ENCODE results near the gene NAV2.

NAV2 gene

DNA sequence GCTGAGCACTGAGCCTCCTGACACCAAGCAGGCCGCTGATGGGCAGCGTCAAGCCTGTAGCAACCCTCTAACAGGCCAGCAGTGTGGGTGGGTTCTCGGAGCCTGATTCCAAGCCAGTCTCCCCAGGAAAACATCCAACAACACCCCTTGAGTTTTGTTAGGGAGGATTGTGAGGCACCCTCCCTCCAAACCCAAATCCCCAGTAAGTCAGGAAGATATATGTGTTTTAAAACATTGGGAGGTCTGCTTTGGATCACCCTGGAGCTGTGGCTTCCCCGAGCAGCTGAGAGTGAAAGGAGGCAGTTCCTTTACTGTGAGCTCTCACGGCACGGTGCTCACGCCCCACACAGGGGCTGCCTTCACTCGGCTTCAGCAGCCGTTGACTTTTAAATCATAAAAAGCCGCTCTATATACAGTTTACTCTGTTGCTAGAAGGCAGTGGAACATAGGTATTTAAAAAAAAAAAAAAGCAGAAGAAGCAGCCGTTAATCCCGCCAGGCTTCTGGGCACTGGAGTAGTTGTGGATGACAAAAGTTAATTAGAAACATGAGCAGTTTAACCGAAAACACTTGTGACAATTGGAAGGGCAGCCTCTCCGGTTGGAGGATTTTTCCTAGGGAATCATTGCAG lies 218.6 kb downstream of the NAV2 start:
- DNase-seq (ENCODE audit: extremely low read depth, low read depth), result peak; percentile 66
- TF ChIP-seq, protein P1, sequence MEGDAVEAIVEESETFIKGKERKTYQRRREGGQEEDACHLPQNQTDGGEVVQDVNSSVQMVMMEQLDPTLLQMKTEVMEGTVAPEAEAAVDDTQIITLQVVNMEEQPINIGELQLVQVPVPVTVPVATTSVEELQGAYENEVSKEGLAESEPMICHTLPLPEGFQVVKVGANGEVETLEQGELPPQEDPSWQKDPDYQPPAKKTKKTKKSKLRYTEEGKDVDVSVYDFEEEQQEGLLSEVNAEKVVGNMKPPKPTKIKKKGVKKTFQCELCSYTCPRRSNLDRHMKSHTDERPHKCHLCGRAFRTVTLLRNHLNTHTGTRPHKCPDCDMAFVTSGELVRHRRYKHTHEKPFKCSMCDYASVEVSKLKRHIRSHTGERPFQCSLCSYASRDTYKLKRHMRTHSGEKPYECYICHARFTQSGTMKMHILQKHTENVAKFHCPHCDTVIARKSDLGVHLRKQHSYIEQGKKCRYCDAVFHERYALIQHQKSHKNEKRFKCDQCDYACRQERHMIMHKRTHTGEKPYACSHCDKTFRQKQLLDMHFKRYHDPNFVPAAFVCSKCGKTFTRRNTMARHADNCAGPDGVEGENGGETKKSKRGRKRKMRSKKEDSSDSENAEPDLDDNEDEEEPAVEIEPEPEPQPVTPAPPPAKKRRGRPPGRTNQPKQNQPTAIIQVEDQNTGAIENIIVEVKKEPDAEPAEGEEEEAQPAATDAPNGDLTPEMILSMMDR (IDR thresholded peaks at IDR 0.05; ENCODE audit: low read depth, low read length), result no peak

DNA sequence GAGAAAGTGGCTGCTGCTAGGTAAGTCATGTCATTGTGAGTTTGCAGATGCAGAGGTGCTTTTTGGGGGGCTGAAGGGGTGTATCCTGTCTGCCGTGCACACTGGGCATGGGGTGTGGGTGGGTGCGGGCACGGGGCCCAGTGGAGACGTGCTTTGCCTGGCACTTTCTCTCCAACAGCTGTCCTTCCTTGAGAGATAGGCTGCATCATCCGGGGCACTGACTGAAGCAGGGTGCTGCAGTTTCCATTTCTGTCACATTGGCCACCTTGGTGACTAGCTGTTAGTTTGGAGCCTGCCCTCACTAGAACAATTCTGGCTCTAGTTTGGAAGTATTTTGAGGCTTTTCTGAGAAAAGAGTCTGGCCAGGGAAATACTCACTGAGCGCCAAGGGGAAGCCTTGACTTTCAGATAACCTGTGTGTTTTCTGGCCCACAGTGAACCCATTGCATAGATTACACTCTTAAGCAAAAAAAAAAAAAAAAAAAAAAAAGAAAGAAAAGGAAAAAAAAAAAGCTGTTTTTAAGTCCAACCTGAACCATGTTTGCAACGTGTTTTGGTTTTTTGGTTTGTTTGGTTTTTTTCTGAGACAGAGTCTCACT lies 219.2 kb downstream of the NAV2 start:
- TF ChIP-seq, protein P1 (IDR thresholded peaks at IDR 0.05; ENCODE audit: low read depth, low read length), result no peak
- no peak for DNase-seq (ENCODE audit: extremely low read depth, low read depth)

DNA sequence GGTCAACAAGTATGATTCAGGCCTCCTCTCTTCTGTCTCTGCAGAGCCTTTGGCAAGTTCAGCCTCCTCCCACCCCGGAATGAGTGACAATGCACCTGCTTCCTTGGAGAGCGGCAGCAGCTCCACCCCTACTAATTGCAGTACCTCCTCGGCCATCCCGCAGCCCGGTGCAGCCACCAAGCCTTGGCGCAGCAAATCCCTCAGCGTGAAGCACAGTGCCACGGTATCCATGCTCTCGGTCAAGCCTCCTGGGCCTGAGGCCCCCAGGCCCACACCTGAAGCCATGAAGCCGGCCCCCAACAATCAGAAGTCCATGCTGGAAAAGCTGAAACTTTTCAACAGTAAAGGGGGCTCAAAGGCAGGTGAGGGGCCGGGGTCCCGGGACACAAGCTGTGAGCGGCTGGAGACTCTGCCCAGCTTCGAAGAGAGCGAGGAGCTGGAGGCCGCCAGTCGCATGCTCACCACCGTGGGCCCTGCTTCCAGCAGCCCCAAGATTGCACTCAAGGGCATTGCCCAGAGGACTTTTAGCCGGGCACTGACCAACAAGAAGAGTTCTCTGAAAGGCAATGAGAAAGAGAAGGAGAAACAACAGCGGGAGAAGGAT lies 220.6 kb downstream of the NAV2 start:
- no peak for DNase-seq (ENCODE audit: extremely low read depth, low read depth)
- TF ChIP-seq, protein P1 (IDR thresholded peaks at IDR 0.05; ENCODE audit: low read depth, low read length), result no peak

DNA sequence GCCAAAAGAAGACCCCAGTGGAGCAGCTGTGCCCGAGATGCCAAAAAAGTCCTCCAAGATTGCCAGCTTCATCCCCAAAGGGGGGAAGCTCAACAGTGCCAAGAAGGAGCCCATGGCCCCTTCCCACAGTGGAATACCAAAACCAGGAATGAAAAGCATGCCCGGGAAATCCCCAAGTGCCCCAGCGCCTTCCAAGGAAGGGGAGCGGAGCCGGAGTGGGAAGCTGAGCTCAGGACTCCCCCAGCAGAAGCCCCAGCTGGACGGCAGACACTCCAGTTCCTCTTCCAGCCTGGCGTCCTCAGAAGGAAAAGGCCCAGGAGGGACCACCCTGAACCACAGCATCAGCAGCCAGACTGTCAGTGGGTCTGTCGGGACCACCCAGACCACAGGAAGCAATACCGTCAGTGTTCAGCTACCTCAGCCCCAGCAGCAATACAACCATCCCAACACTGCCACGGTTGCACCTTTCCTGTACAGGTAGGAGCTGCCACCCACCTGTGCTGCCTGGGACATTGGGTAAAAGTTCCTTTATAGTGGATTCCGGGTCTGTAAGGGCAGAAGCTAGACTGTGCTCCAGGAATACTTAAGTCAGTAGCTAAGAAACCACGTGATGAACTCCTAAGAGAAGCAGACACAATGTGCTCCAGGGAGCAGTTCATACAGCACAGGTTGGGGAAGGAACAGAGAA lies 221.3 kb downstream of the NAV2 start:
- DNase-seq (ENCODE audit: extremely low read depth, low read depth), result no peak
- TF ChIP-seq, protein P1 (IDR thresholded peaks at IDR 0.05; ENCODE audit: low read depth, low read length), result no peak

DNA sequence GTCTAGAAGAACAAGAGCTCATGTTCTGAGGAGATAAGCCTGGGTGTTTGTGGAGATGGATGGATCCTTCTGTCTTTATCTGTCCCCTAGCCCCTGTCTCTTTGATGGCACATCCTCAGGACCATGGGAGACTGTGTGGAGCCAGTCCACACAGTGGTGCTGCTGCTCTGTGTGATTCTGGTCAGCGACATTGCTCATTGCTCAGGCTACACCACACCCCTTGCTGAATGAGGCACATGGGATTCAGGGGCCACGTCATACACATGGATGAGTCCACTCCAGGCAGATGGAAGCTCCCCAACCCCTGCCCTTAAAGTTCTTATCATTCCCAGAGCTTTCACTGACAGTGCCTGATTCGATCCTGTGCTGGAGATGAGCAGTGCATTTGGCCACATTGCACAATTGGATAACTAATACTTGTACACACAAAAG lies 222.2 kb downstream of the NAV2 start:
- TF ChIP-seq, protein P1 (IDR thresholded peaks at IDR 0.05; ENCODE audit: low read depth, low read length), result no peak

DNA sequence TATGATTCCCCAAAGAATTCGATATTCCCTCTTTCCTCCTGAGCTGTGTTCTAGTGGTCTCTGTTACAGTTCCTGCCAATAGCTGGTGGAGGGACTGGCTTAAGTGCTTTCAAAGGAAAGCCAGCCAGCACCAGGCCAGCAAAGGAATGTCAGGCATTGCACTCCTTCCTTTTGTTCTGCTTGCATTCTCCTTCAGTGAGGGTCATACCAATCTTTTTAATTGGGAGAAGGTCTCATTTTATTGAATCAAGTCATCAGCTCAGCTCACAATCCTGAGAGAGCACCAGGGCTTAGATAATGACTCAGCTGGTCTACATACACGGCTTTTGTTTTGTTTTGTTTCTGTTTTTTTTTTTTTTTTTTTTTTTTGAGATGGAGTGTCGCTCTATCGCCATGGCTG lies 222.9 kb downstream of the NAV2 start:
- DNase-seq (ENCODE audit: extremely low read depth, low read depth), result no peak
- TF ChIP-seq, protein P1 (IDR thresholded peaks at IDR 0.05; ENCODE audit: low read depth, low read length), result no peak

More for the DNA sequence above, 222.2 kb downstream of the NAV2 start:
- no peak for DNase-seq (ENCODE audit: extremely low read depth, low read depth)

DNA sequence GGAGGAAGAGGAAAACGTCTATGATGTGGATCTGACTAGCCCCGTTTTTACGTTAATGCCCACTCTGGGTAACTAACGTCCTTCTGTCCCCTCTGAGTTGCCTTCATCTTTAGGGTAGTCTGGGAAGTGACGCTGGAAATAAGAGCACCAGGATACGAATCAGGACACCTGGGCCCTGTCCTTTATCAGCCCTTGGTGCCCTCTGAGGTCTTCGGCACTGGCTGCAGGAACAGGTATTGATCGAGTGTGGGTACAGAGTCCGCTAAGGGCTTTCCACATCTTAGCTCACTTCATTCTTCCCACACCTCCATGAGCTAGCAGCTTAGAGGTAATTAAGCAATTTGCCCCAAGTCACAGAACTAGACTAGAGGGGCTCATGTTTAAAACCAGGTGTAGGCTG lies 223.8 kb downstream of the NAV2 start:
- TF ChIP-seq, protein P1 (IDR thresholded peaks at IDR 0.05; ENCODE audit: low read depth, low read length), result no peak
- no peak for DNase-seq (ENCODE audit: extremely low read depth, low read depth)

All from AG09319 (cell line).